HepG2 (cell line): Measurements from ENCODE around the gene AHNAK. TPM values are rescaled to one million over a fixed set of nuclear protein-coding genes. Genes with fewer than 3 reads are reported as not detected.

Experiments
- AFF4 ChIP-seq: sonication (generic); formaldehyde crosslinking; IDR thresholded peaks from 2 replicates; pipeline ENCODE4 v1.4.0; 2020; ENCODE audit warnings: missing genetic modification reagents
- ATF7 ChIP-seq, 2 experiments: fragments of 450-650 bp in 1 of 2; sonication (generic) in 1 of 2; formaldehyde crosslinking in 1 of 2; IDR thresholded peaks; 2 replicates each; pipeline versions ENCODE4 v1.4.0 to v1.6.1; 2016 to 2020; ENCODE audit warnings: antibody characterized with exemption in 1 of 2, mild to moderate bottlenecking in 1 of 2, missing genetic modification reagents in 1 of 2
- CBX5 ChIP-seq: sonication (generic); formaldehyde crosslinking; IDR thresholded peaks from 2 replicates; pipeline ENCODE4 v1.4.0; 2020; ENCODE audit warnings: missing genetic modification reagents, borderline replicate concordance
- EZH2 ChIP-seq: conservative IDR thresholded peaks from 2 replicates; pipeline ENCODE4 v1.6.1; 2012; ENCODE audit warnings: mild to moderate bottlenecking, low read depth, low read length, moderate library complexity
- IKZF4 ChIP-seq: sonication (generic); formaldehyde crosslinking; IDR thresholded peaks from 2 replicates; pipeline ENCODE4 v1.5.1; 2020; ENCODE audit warnings: borderline replicate concordance, mild to moderate bottlenecking, low read depth, missing genetic modification reagents; ENCODE audit errors: not compliant biosample characterization
- LRRFIP1 ChIP-seq: sonication (generic); formaldehyde crosslinking; conservative IDR thresholded peaks from 2 replicates; pipeline ENCODE4 v1.4.0; 2020; ENCODE audit warnings: missing genetic modification reagents
- MBNL3 ChIP-seq: fragments of 250-450 bp; sonication (Bioruptor Pico); conservative IDR thresholded peaks from 2 replicates; pipeline ENCODE4 v1.8.0; 2022; ENCODE audit warnings: mild to moderate bottlenecking, inconsistent platforms
- MEIS2 ChIP-seq: sonication (generic); formaldehyde crosslinking; IDR thresholded peaks from 2 replicates; pipeline ENCODE4 v1.9.0; 2021; ENCODE audit warnings: mild to moderate bottlenecking, missing genetic modification reagents
- MZF1 ChIP-seq: sonication (generic); formaldehyde crosslinking; IDR thresholded peaks from 2 replicates; pipeline ENCODE4 v1.8.1; 2023; ENCODE audit warnings: mild to moderate bottlenecking, missing genetic modification reagents, borderline replicate concordance
- PCBP1 ChIP-seq: fragments of 200-400 bp; formaldehyde crosslinking; IDR thresholded peaks from 2 replicates; pipeline ENCODE4 v1.6.1; 2017; ENCODE audit warnings: mild to moderate bottlenecking, low read depth, low read length, borderline replicate concordance
- TEAD3 ChIP-seq: optimal IDR thresholded peaks from 2 replicates; pipeline ENCODE3; 2016; ENCODE audit warnings: borderline replicate concordance
- XBP1 ChIP-seq: sonication (generic); formaldehyde crosslinking; IDR thresholded peaks from 2 replicates; pipeline ENCODE4 v1.5.0; 2020; ENCODE audit warnings: missing genetic modification reagents
- ZBTB4 ChIP-seq: sonication (generic); formaldehyde crosslinking; IDR thresholded peaks from 2 replicates; pipeline ENCODE4 v1.4.0; 2020; ENCODE audit warnings: missing genetic modification reagents, mild to moderate bottlenecking, borderline replicate concordance
- ZNF138 ChIP-seq: sonication (generic); formaldehyde crosslinking; IDR thresholded peaks from 2 replicates; pipeline ENCODE4 v1.5.0; 2020; ENCODE audit warnings: mild to moderate bottlenecking, low read depth, missing genetic modification reagents
- ZNF33B ChIP-seq: sonication (generic); formaldehyde crosslinking; IDR thresholded peaks from 2 replicates; pipeline ENCODE4 v1.5.1; 2020; ENCODE audit warnings: mild to moderate bottlenecking, missing genetic modification reagents
- ZNF576 ChIP-seq: sonication (generic); formaldehyde crosslinking; IDR thresholded peaks from 2 replicates; pipeline ENCODE4 v1.4.0; 2020; ENCODE audit warnings: mild to moderate bottlenecking, missing genetic modification reagents
- ZNF614 ChIP-seq: IDR thresholded peaks from 2 replicates; pipeline ENCODE4 v1.6.1; 2018; ENCODE audit warnings: missing biosample characterization, missing genetic modification reagents, inconsistent platforms, borderline replicate concordance
- ZNF703 ChIP-seq: sonication (generic); formaldehyde crosslinking; IDR thresholded peaks from 2 replicates; pipeline ENCODE4 v1.5.1; 2020; ENCODE audit warnings: missing genetic modification reagents, mild to moderate bottlenecking, moderate library complexity, borderline replicate concordance
- polyA plus RNA-seq, 8 experiments: library from polyadenylated mRNA; depleted of rRNA in 3 of 8; stranded (reverse) in 7 of 8; unstranded in 1 of 8; fragments of >200 nt; fragmentation: Illumina TruSeq in 4 of 8; extraction: Trizol in 4 of 8; gene quantifications; 2 replicates each; pipeline versions ENCODE4 v1.2.1 to v1.2.3, GENCODE V29; 2011 to 2016; ENCODE audit warnings: low read depth in 4 of 8, missing spikeins in 1 of 8, mixed read lengths in 1 of 8; ENCODE audit not compliant: insufficient read depth in 1 of 8
- total RNA-seq, 5 experiments: library from RNA; depleted of rRNA; stranded (reverse); fragments of >200 nt; fragmentation: Illumina TruSeq; extraction: Trizol; gene quantifications; 2 replicates each; pipeline ENCODE4 v1.2.3, GENCODE V29; 2016; ENCODE audit warnings: low read depth in 1 of 5

AHNAK gene
- total and polyA plus RNA-seq, 2 of the 13 experiments (the other 11 are each of a cell fraction or from before 2014, with no cell fraction given): 23.4 to 25.0 TPM

GRCh38 chr11:62548545-62549335, 2.1 kb upstream of the AHNAK start (continued):
- TF ChIP-seq EZH2 (no peak), AFF4 (CRISPR knock-in tag) (no peak), MEIS2 (CRISPR knock-in tag) (peak; percentile 33; the same call in 1 of the 2 replicates), LRRFIP1 (CRISPR knock-in tag) (no peak), ZBTB4 (CRISPR knock-in tag) (no peak), XBP1 (CRISPR knock-in tag) (no peak), TEAD3 (CRISPR knock-in tag) (peak; percentile 50), IKZF4 (CRISPR knock-in tag) (no peak), ZNF33B (CRISPR knock-in tag) (no peak), ZNF576 (CRISPR knock-in tag) (no peak), ZNF614 (CRISPR knock-in tag) (no peak), ZNF703 (CRISPR knock-in tag) (no peak), MZF1 (CRISPR knock-in tag) (no peak), MBNL3 (no peak), ZNF138 (CRISPR knock-in tag) (no peak), PCBP1 (no peak), ATF7 (IDR thresholded peaks at IDR 0.05) (no peak), ATF7 (CRISPR knock-in tag; IDR thresholded peaks at IDR 0.05) (no peak), CBX5 (CRISPR knock-in tag) (no peak)
